Breast epithelium (tissue), 3 donors: ENCODE data around the gene PHRF1.

ENCODE experiments used
- CTCF ChIP-seq, 3 donors: fragments of 450-650 bp; IDR thresholded peaks; one replicate each; pipeline ENCODE4 v1.5.1; 2016 to 2017; ENCODE audit warnings: antibody characterized with exemption in 3 of 3, mild to moderate bottlenecking in 3 of 3, moderate library complexity in 3 of 3
- POLR2A ChIP-seq: fragments of 450-650 bp; IDR thresholded peaks from one replicate; pipeline ENCODE4 v1.6.1; 2016; ENCODE audit warnings: antibody characterized with exemption, mild to moderate bottlenecking, moderate library complexity
- POLR2AphosphoS5 ChIP-seq, 3 donors: sonication (generic); formaldehyde crosslinking; IDR thresholded peaks; one replicate each; pipeline ENCODE4 v1.6.1; 2017; ENCODE audit warnings: antibody characterized with exemption in 3 of 3

- TF ChIP-seq CTCF (IDR thresholded peaks at IDR 0.05) (no peak), POLR2A (no peak), POLR2AphosphoS5 (IDR thresholded peaks at IDR 0.05) (no peak)
Measured at GRCh38 chr11:592501-592900, 16.2 kb downstream of the PHRF1 start.
